ENCODE measurements around the gene RNF112. TPM values are rescaled to one million over a fixed set of nuclear protein-coding genes. Genes with fewer than 3 reads are reported as not detected.

Gene RNF112, protein sequence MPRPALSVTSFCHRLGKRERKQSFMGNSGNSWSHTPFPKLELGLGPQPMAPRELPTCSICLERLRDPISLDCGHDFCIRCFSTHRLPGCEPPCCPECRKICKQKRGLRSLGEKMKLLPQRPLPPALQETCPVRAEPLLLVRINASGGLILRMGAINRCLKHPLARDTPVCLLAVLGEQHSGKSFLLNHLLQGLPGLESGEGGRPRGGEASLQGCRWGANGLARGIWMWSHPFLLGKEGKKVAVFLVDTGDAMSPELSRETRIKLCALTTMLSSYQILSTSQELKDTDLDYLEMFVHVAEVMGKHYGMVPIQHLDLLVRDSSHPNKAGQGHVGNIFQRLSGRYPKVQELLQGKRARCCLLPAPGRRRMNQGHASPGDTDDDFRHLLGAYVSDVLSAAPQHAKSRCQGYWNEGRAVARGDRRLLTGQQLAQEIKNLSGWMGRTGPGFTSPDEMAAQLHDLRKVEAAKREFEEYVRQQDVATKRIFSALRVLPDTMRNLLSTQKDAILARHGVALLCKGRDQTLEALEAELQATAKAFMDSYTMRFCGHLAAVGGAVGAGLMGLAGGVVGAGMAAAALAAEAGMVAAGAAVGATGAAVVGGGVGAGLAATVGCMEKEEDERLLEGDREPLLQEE
- 1 to 10 TPM in 3 of 5 donors, under 1 TPM in 2; 0.40 to 1.8 (median 1.2) TPM for total RNA-seq
- total RNA-seq (2013) = 0.28 TPM
- 0 to 1.3 (median 0.34) reads per million in 29 experiments for total RNA-seq

DNA sequence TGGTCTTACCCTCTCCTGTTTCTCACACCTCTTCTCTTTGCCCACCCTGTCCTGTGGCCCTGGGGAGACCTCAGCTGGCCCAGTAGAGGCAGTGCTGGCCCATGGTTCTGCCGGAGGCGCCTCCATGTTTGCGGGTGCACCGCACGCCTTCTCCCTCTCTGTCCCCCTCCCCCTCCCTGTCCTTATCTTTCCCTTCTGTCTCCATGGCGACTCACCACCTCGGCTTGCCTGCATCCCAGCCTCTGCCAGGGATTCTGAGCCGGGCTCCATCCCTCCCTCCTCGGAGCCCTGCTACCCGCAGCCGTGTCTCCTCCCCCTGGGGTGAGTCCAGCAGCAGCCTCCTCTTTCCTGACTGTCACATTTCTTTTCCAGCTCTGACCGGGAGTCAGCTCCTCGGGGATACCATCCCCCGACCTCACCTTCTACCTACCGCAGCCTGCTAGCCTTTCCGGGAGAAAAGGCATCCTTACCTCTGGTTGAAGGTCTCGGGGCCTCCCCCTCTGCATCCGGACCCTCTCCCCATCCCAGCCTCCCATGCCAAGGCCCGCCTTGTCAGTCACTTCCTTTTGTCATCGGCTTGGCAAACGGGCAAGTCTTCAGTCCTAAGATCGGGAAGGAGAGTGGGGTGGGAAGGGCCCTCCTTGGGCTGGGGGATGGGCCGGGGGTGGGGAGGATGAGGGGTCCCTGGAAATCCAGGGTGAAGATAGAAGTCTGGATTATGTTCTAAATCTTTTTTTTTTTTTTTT, at the start of gene RNF112:
Gene RNF112, plus strand, starts transcription at position 358 of the 746 bp plus-strand sequence. Its CDS starts 177 bp downstream, at position 535.
- no peaks in the 10 kb centered on the region for H3K4me1 ChIP-seq (ENCODE audit: control insufficient read depth in 1 of 2, extremely low read depth in 1 of 2, insufficient read depth in 2 of 2, low read length in 2 of 2)
- DNase-seq (no peak), ATAC-seq (replicated peaks in 1 of 4) (no peak)
- H3K27ac ChIP-seq (ENCODE audit: low read length) = no peak within 1 kb of the TSS
- H3K36me3 ChIP-seq (ENCODE audit: control insufficient read depth in 2 of 2, extremely low read depth in 1 of 2, insufficient read depth in 1 of 2, low read length in 1 of 2) = no peaks in the 10 kb centered on the region
- ChIA-PET POLR2A (interaction anchor here in 1 of 2 donors (0.6 kb wide), 1 partner anchor 95 kb away, joined by 3 read pairs; no protein-coding TSS in a partner anchor), CTCF (no interaction called here)
- H3K4me1 Mint-ChIP-seq = no peaks in the 10 kb centered on the region
- no peaks in the 10 kb centered on the region for H3K36me3 Mint-ChIP-seq
- H3K4me3 ChIP-seq (ENCODE audit: control insufficient read depth in 1 of 2, extremely low read depth in 1 of 2, low read length in 1 of 2) = no peak within 1 kb of the TSS
- peaks cover 0 to 5% of the 10 kb centered on the region in 2 donors for H3K27me3 Mint-ChIP-seq
- H3K27ac Mint-ChIP-seq = no peak within 1 kb of the TSS
- 54% methylated on average over 13 of the region's 23 CpGs for WGBS (ENCODE audit: insufficient coverage)
- no peaks in the 10 kb centered on the region for H3K9me3 Mint-ChIP-seq
- no peaks in the 10 kb centered on the region for H3K9me3 ChIP-seq
- H3K27me3 ChIP-seq (replicated peaks in 1 of 2; ENCODE audit: control insufficient read depth in 2 of 2, extremely low read depth in 1 of 2, insufficient read depth in 2 of 2, low read length in 1 of 2) = peaks cover 0 to 31% of the 10 kb centered on the region in 2 experiments
- H3K4me3 Mint-ChIP-seq = no peak within 1 kb of the TSS

DNA sequence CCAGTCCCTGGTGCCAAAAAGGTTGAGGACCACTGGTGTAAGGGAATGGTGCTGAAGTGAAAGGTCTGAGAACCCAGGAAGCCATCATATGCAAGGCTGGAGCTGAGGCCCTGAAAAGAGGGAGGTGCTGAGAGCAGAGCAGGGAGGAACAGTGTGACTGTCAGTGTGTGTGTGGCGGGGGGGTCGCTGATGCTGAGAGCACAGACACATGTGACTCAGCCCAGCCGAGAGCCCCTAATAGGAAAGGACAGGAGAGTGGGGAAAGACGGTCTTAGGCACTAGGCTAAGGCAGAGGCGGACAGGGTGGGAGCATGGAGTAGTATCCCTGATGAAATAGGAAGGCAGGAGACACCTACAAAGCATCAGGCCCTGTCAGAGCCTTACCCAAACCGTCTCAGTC, 49.7 kb upstream of the RNF112 start:
- ATAC-seq (replicated peaks in 1 of 4) (no peak), DNase-seq (no peak)
- WGBS (ENCODE audit: insufficient coverage) = 81% methylated on average over 4 of the region's 6 CpGs
- Histone ChIP-seq H3K4me1 (ENCODE audit: control insufficient read depth in 1 of 2, extremely low read depth in 1 of 2, insufficient read depth in 2 of 2, low read length in 2 of 2) (peaks cover 0 to 14% of the 10 kb centered on the region in 2 experiments), H3K36me3 (ENCODE audit: control insufficient read depth in 2 of 2, extremely low read depth in 1 of 2, insufficient read depth in 1 of 2, low read length in 1 of 2) (no peaks in the 10 kb centered on the region), H3K4me3 (ENCODE audit: control insufficient read depth in 1 of 2, extremely low read depth in 1 of 2, low read length in 1 of 2) (no peak overlapping the region), H3K27ac (ENCODE audit: low read length) (no peak overlapping the region), H3K9me3 (no peaks in the 10 kb centered on the region), H3K27me3 (replicated peaks in 1 of 2; ENCODE audit: control insufficient read depth in 2 of 2, extremely low read depth in 1 of 2, insufficient read depth in 2 of 2, low read length in 1 of 2) (peaks cover 0 to 35% of the 10 kb centered on the region in 2 experiments)
- ChIA-PET CTCF (interaction anchor here in 1 of 2 donors (0.6 kb wide), 1 partner anchor 110 kb away, joined by 4 read pairs; no protein-coding TSS in a partner anchor), POLR2A (no interaction called here)
- H3K4me3 Mint-ChIP-seq = peak overlapping the region; percentile 38 to 73 (median 45)
- H3K27ac Mint-ChIP-seq = no peak overlapping the region
- H3K9me3 Mint-ChIP-seq = no peaks in the 10 kb centered on the region
- H3K27me3 Mint-ChIP-seq = peaks cover 10 to 21% of the 10 kb centered on the region in 2 donors
- H3K36me3 Mint-ChIP-seq = no peaks in the 10 kb centered on the region
- peaks cover 0 to 10% (median 7%) of the 10 kb centered on the region in 3 donors for H3K4me1 Mint-ChIP-seq

DNA sequence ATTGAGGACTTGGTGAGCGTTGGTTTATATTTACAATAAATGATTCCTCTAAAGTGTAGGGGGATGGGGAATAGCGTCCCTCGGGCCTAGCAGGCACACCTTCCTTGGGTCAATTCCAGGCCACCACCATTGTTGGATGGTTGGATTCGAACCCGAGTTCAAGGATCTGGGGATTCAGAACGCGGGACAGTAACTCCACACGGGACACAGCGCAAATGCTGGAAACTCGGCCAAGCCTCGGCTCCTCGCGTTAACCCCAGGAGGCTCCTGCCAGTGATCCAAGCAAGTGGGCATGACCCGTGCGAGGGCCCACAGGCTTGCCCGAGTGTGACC, 49.1 kb upstream of the RNF112 start:
- Mint-ChIP-seq H3K27me3 (peaks cover 10 to 16% of the 10 kb centered on the region in 2 donors), H3K4me3 (peak overlapping the region; percentile 73 to 86 (median 78)), H3K36me3 (no peaks in the 10 kb centered on the region), H3K9me3 (no peaks in the 10 kb centered on the region), H3K4me1 (peaks cover 0 to 10% (median 7%) of the 10 kb centered on the region in 3 donors), H3K27ac (peak overlapping the region; percentile 58 to 69)
- H3K36me3 ChIP-seq (ENCODE audit: control insufficient read depth in 2 of 2, extremely low read depth in 1 of 2, insufficient read depth in 1 of 2, low read length in 1 of 2) = no peaks in the 10 kb centered on the region
- H3K27ac ChIP-seq (ENCODE audit: low read length) = peak overlapping the region; percentile 24
- ChIA-PET CTCF (interaction anchor here (1.8 to 2.2 kb wide), 2 partner anchors 16 to 86 kb away, joined by 7 to 64 read pairs; partner anchors contain the start of gene MAPK7 (in 1 of the 2)), POLR2A (no interaction called here)
- WGBS (ENCODE audit: insufficient coverage) = 29% methylated on average over 12 of the region's 16 CpGs
- peak overlapping the region; percentile 56 to 79 for H3K4me3 ChIP-seq (ENCODE audit: control insufficient read depth in 1 of 2, extremely low read depth in 1 of 2, low read length in 1 of 2)
- no peaks in the 10 kb centered on the region for H3K9me3 ChIP-seq
- DNase-seq = no peak
- H3K27me3 ChIP-seq (replicated peaks in 1 of 2; ENCODE audit: control insufficient read depth in 2 of 2, extremely low read depth in 1 of 2, insufficient read depth in 2 of 2, low read length in 1 of 2) = peaks cover 0 to 35% of the 10 kb centered on the region in 2 experiments
- ATAC-seq (replicated peaks in 1 of 4) = no peak
- peaks cover 0 to 14% of the 10 kb centered on the region in 2 experiments for H3K4me1 ChIP-seq (ENCODE audit: control insufficient read depth in 1 of 2, extremely low read depth in 1 of 2, insufficient read depth in 2 of 2, low read length in 2 of 2)

DNA sequence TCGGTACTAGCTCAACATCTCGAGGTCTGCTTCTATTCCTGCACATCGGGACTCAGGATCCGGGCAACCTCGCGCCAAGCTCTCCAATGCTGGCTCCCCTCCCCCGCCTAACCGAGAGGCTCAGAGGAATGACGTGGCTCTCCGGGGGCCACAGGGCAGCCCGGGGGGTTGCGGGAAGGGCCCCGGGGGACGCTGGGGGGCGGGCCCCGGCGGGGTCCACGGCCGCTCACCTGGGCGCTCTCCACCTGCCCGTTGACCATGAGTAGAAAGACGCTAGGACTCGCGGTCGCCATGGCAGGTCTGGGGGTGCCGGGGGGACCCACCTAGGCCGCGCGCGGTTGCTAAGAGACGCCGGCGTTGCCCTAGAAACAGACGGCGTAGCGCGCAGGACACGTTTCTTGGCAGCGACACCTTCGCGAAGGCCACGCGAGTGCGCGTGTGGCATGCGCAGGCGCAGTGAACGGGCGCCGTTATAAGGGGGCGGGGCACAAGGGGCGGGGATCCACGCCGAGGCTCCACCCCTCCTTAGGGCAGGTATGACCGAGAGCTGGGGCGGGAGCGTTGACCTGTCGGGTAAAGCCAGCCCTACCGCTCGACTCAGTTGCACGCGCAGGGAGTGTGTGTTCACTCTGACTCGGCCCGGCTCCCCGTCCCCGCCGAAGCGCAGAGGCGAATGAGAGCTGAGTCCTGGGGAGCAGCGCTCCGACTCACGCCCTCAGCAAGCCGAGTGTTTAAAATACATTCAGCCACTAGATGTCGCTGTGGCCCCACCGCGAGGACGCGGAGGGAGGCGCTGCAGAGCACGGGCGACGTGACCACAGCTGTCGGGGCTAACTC, 48.5 kb upstream of the RNF112 start, which contains the start of gene B9D1:
Gene B9D1, minus strand, starts transcription at position 447 of the 837 bp plus-strand sequence. Its CDS starts 154 bp downstream, at position 293.
- H3K4me3 ChIP-seq (ENCODE audit: control insufficient read depth in 1 of 2, extremely low read depth in 1 of 2, low read length in 1 of 2) = peak within 1 kb of the TSS; percentile 77 to 79
- peak; percentile 83 to 98 (median 91) for DNase-seq
- ATAC-seq (replicated peaks in 1 of 4) = peak; percentile 89 to 95 (median 91)
- POLR2A ChIA-PET = interaction anchor here (0.6 to 1.0 kb wide), 2 partner anchors 15 to 1641 kb away, joined by 3 to 9 read pairs; no protein-coding TSS in a partner anchor
- Mint-ChIP-seq H3K4me3 (peak within 1 kb of the TSS; percentile 73 to 88 (median 86)), H3K27ac (peak within 1 kb of the TSS; percentile 69 to 82), H3K9me3 (no peaks in the 10 kb centered on the region), H3K27me3 (peaks cover 10 to 16% of the 10 kb centered on the region in 2 donors), H3K36me3 (no peaks in the 10 kb centered on the region), H3K4me1 (peaks cover 0 to 10% (median 7%) of the 10 kb centered on the region in 3 donors)
- no peaks in the 10 kb centered on the region for H3K36me3 ChIP-seq (ENCODE audit: control insufficient read depth in 2 of 2, extremely low read depth in 1 of 2, insufficient read depth in 1 of 2, low read length in 1 of 2)
- H3K4me1 ChIP-seq (ENCODE audit: control insufficient read depth in 1 of 2, extremely low read depth in 1 of 2, insufficient read depth in 2 of 2, low read length in 2 of 2) = peaks cover 0 to 14% of the 10 kb centered on the region in 2 experiments
- H3K27ac ChIP-seq (ENCODE audit: low read length) = peak within 1 kb of the TSS; percentile 24
- no peaks in the 10 kb centered on the region for H3K9me3 ChIP-seq
- CTCF ChIA-PET = interaction anchor here (0.5 to 2.2 kb wide), 16 partner anchors 9 to 1332 kb away, joined by 3 to 64 read pairs (median 4); partner anchors contain the start of gene MAPK7 (in 2 of the 2)
- under 1% methylated on average over 83 of the region's 83 CpGs for WGBS (ENCODE audit: insufficient coverage)
- H3K27me3 ChIP-seq (replicated peaks in 1 of 2; ENCODE audit: control insufficient read depth in 2 of 2, extremely low read depth in 1 of 2, insufficient read depth in 2 of 2, low read length in 1 of 2) = peaks cover 0 to 35% of the 10 kb centered on the region in 2 experiments

DNA sequence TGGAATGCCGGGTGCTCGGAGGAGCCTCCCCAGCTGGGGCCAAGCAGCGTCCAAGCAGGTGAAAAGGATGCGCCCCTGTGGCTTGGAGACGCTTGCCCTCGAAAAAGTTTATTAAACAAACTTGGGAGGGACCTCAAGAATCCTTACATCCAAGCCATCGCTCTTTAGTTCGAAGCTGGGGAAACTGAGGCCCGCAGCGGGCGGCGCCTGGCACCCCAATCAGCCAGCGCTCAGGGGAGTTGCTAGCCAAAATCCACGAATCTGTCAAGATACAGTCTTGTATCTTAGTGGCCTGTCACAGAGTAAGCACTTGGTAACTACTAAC, 48.0 kb upstream of the RNF112 start:
- ChIA-PET CTCF (interaction anchor here (0.5 to 2.2 kb wide), 13 partner anchors 8 to 409 kb away, joined by 3 to 64 read pairs (median 4); partner anchors contain the start of gene MAPK7 (in 2 of the 2)), POLR2A (interaction anchor here (0.6 to 1.0 kb wide), 2 partner anchors 14 to 1640 kb away, joined by 3 to 9 read pairs; no protein-coding TSS in a partner anchor)
- H3K27me3 ChIP-seq (replicated peaks in 1 of 2; ENCODE audit: control insufficient read depth in 2 of 2, extremely low read depth in 1 of 2, insufficient read depth in 2 of 2, low read length in 1 of 2) = peaks cover 0 to 35% of the 10 kb centered on the region in 2 experiments
- no peaks in the 10 kb centered on the region for H3K9me3 ChIP-seq
- DNase-seq = no peak
- WGBS (ENCODE audit: insufficient coverage) = 32% methylated on average over 14 of the region's 14 CpGs
- peaks cover 0 to 14% of the 10 kb centered on the region in 2 experiments for H3K4me1 ChIP-seq (ENCODE audit: control insufficient read depth in 1 of 2, extremely low read depth in 1 of 2, insufficient read depth in 2 of 2, low read length in 2 of 2)
- no peak for ATAC-seq (replicated peaks in 1 of 4)
- no peaks in the 10 kb centered on the region for H3K36me3 ChIP-seq (ENCODE audit: control insufficient read depth in 2 of 2, extremely low read depth in 1 of 2, insufficient read depth in 1 of 2, low read length in 1 of 2)
- Mint-ChIP-seq H3K4me3 (peak overlapping the region; percentile 73 to 88 (median 86)), H3K27me3 (peaks cover 10 to 16% of the 10 kb centered on the region in 2 donors), H3K9me3 (no peaks in the 10 kb centered on the region), H3K36me3 (no peaks in the 10 kb centered on the region), H3K4me1 (peaks cover 0 to 10% (median 7%) of the 10 kb centered on the region in 3 donors), H3K27ac (no peak overlapping the region)
- no peak overlapping the region for H3K27ac ChIP-seq (ENCODE audit: low read length)
- H3K4me3 ChIP-seq (ENCODE audit: control insufficient read depth in 1 of 2, extremely low read depth in 1 of 2, low read length in 1 of 2) = peak overlapping the region; percentile 77 to 79
